GM21447 (cell line): ENCODE measurements around the gene TPSG1.

Experiments
- ATAC-seq: cut with Tn5 transposase; IDR thresholded peaks from one replicate; pipeline ENCODE4 v1.9.1; 2021; ENCODE audit not compliant: unreplicated experiment

Gene TPSG1

GRCh38 chr16:1181404-1182315, 43.4 kb downstream of the TPSG1 start:
- ATAC-seq: no peak

GRCh38 chr16:1180549-1181403, 44.3 kb downstream of the TPSG1 start:
- ATAC-seq: no peak

- ATAC-seq: no peak
Measured at GRCh38 chr16:1178295-1178910, 46.7 kb downstream of the TPSG1 start.

- ATAC-seq: no peak
Measured at GRCh38 chr16:1177750-1178149, 47.3 kb downstream of the TPSG1 start.

- ATAC-seq: no peak
Measured at GRCh38 chr16:1177053-1177452, 48.0 kb downstream of the TPSG1 start.

GRCh38 chr16:1176280-1176897, 48.7 kb downstream of the TPSG1 start:
- no peak for ATAC-seq

GRCh38 chr16:1175566-1176279, 49.3 kb downstream of the TPSG1 start:
- no peak for ATAC-seq

GRCh38 chr16:1174477-1175357, 50.4 kb downstream of the TPSG1 start:
- no peak for ATAC-seq

GRCh38 chr16:1173788-1174451, 51.1 kb downstream of the TPSG1 start:
- ATAC-seq: no peak

GRCh38 chr16:1172651-1173050, 52.4 kb downstream of the TPSG1 start:
- no peak for ATAC-seq

- no peak for ATAC-seq
Measured at GRCh38 chr16:1171854-1172428, 53.1 kb downstream of the TPSG1 start.
